ENCODE results near the gene ZNF41. TPM values are rescaled to one million over a fixed set of nuclear protein-coding genes. Genes with fewer than 3 reads are reported as not detected.

Gene ZNF41
- total and polyA plus RNA-seq, 2 of the 8 experiments (the other 6 are each of a cell fraction or from before 2014, with no cell fraction given): 1.8 to 5.3 TPM

- no peaks in the 10 kb centered on the region for H3K9me3 ChIP-seq (ENCODE audit: insufficient read depth in 2 of 2, low read depth in 1 of 2, low read length in 1 of 2)
- H2BK15ac ChIP-seq (ENCODE audit: low read length): no peak overlapping the region
- H3K56ac ChIP-seq (replicated peaks; ENCODE audit: insufficient read length, low read depth, low read length): no peak overlapping the region
- no peak overlapping the region for H4K91ac ChIP-seq (replicated peaks; ENCODE audit: insufficient read length, low read length)
- no peak for FAIRE-seq
- no peaks in the 10 kb centered on the region for H3K4me1 ChIP-seq (replicated peaks in 1 of 4; ENCODE audit: control insufficient read depth in 3 of 4, insufficient read depth in 4 of 4, low read length in 3 of 4)
- no peak overlapping the region for H4K8ac ChIP-seq (ENCODE audit: extremely low read depth, insufficient read depth, low read length)
- H4K5ac ChIP-seq (ENCODE audit: insufficient read length, low read depth, low read length): no peak overlapping the region
- H3K4me3 ChIP-seq (ENCODE audit: extremely low read depth in 1 of 4, insufficient read depth in 2 of 4, low read depth in 3 of 4, low read length in 4 of 4): no peak overlapping the region
- no peak overlapping the region for H3K23ac ChIP-seq (ENCODE audit: insufficient read length)
- CTCF ChIA-PET (ENCODE audit: partially characterized antibody): interaction anchor here (0.6 kb wide), 1 partner anchor 271 kb away, joined by 3 read pairs; no protein-coding TSS in a partner anchor
- POLR2A ChIA-PET (ENCODE audit: partially characterized antibody): interaction anchor here (0.6 to 0.7 kb wide), 2 partner anchors 12 to 128 kb away, joined by 3 to 4 read pairs; no protein-coding TSS in a partner anchor
- no peaks in the 10 kb centered on the region for H3K23me2 ChIP-seq (ENCODE audit: low read depth, low read length)
- H3K18ac ChIP-seq (ENCODE audit: extremely low read depth, low read length): no peak overlapping the region
- no peak overlapping the region for H3K27ac ChIP-seq (ENCODE audit: low read depth, low read length)
- H3K79me2 ChIP-seq (ENCODE audit: control insufficient read depth in 1 of 2, insufficient read depth in 2 of 2, low read length in 2 of 2): no peaks in the 10 kb centered on the region; a peak in 1 of 4 replicates
- H3K14ac ChIP-seq (ENCODE audit: insufficient read length): no peak overlapping the region
- no peak overlapping the region for H2BK5ac ChIP-seq (ENCODE audit: low read depth, low read length)
- H3K27me3 ChIP-seq (replicated peaks in 1 of 4; ENCODE audit: control insufficient read depth in 3 of 4, extremely low read depth in 1 of 4, insufficient read depth in 3 of 4, low read length in 3 of 4): no peaks in the 10 kb centered on the region
- H3K4me2 ChIP-seq (ENCODE audit: insufficient read depth in 1 of 2, low read depth in 2 of 2, low read length in 2 of 2): no peak overlapping the region
- no peaks in the 10 kb centered on the region for H3K36me3 ChIP-seq (ENCODE audit: control insufficient read depth in 2 of 4, insufficient read depth in 4 of 4, low read length in 3 of 4)
- H2AFZ ChIP-seq (ENCODE audit: low read length): no peak overlapping the region
- H3K9ac ChIP-seq (replicated peaks in 1 of 4; ENCODE audit: extremely low read depth in 1 of 4, low read depth in 3 of 4, low read length in 3 of 4): no peak overlapping the region
- no peak overlapping the region for H3K4ac ChIP-seq (replicated peaks; ENCODE audit: insufficient read length, low read depth, low read length)
- H2BK20ac ChIP-seq (ENCODE audit: low read length): no peak overlapping the region
- DNase-seq (ENCODE audit: low read depth in 1 of 2, low spot score in 2 of 2): no peak
- H2BK120ac ChIP-seq (replicated peaks; ENCODE audit: low read depth, low read length): no peak overlapping the region
- H2BK12ac ChIP-seq (ENCODE audit: low read depth, low read length): no peak overlapping the region
- no peaks in the 10 kb centered on the region for H4K20me1 ChIP-seq (replicated peaks in 1 of 2; ENCODE audit: control insufficient read depth in 1 of 2, insufficient read depth in 2 of 2, low read length in 2 of 2)
- H2AK5ac ChIP-seq (ENCODE audit: low read depth, low read length): no peak overlapping the region
- no peaks in the 10 kb centered on the region for H3K79me1 ChIP-seq (ENCODE audit: low read depth, low read length)
- WGBS, 2 experiments (ENCODE audit: extremely low coverage in 1 of 2, insufficient coverage in 1 of 2, insufficient read length in 1 of 2, insufficient replicate concordance in 2 of 2, low coverage in 1 of 2, low lambda C conversion rate in 2 of 2, missing lambda C conversion rate in 1 of 2): 81% methylated on average over 6 of the region's 6 CpGs; no CpG with 5 or more reads in 1 of the 2 experiments
- TF ChIP-seq POLR2AphosphoS5 (IDR thresholded peaks at IDR 0.05; ENCODE audit: low read depth, low read length) (no peak), JUN (IDR thresholded peaks at IDR 0.05; ENCODE audit: low read depth, low read length) (no peak), CBX8 (IDR thresholded peaks at IDR 0.05; ENCODE audit: borderline replicate concordance, low read depth, low read length) (no peak), RAD21 (IDR thresholded peaks at IDR 0.05 in 1 of 2, conservative IDR thresholded peaks at IDR 0.05 in 1 of 2; ENCODE audit: low read depth in 2 of 2, low read length in 2 of 2) (no peak), SRF (IDR thresholded peaks at IDR 0.05; ENCODE audit: low read depth, low read length) (no peak), KDM5A (IDR thresholded peaks at IDR 0.05; ENCODE audit: low read length) (no peak), YY1 (IDR thresholded peaks at IDR 0.05; ENCODE audit: low read depth, low read length) (no peak), SP2 (IDR thresholded peaks at IDR 0.05; ENCODE audit: low read length) (no peak), ATF2 (IDR thresholded peaks at IDR 0.05; ENCODE audit: low read length) (no peak)
- TF ChIP-seq, protein P1, sequence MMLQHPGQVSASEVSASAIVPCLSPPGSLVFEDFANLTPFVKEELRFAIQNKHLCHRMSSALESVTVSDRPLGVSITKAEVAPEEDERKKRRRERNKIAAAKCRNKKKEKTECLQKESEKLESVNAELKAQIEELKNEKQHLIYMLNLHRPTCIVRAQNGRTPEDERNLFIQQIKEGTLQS (IDR thresholded peaks at IDR 0.05; ENCODE audit: insufficient read depth, low read depth, low read length): no peak
Measured at GRCh38 chrX:47489507-47490275, 6.7 kb upstream of the ZNF41 start.

All from H1 (cell line).